Cortex of kidney (tissue), 1 donor: ENCODE results near the gene PSMB5.

Experiments used
- DNase-seq: peaks from one replicate; lab custom pipeline; 2025; lab: John Stamatoyannopoulos, UW

Gene PSMB5

DNA sequence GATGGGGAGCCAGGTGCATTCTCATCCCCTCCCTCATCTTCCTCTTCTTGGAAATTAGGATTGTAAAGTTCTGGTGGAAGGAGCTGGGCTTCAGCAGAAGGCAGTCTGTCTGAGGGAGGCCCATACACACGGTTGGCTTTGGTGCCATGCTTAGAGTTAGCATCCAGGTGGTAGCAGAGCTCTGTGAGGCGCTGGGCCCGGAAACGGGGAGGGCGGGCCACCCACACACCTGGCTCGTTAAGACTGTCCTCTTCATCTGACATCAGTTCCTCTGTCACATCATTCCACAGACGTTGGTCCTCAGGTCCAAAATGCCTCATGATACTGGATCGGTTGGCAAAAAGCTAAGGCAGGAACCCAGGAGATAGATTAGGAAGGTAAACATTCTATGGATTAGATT is 47.4 kb downstream of the PSMB5 start:
- no peak for DNase-seq

DNA sequence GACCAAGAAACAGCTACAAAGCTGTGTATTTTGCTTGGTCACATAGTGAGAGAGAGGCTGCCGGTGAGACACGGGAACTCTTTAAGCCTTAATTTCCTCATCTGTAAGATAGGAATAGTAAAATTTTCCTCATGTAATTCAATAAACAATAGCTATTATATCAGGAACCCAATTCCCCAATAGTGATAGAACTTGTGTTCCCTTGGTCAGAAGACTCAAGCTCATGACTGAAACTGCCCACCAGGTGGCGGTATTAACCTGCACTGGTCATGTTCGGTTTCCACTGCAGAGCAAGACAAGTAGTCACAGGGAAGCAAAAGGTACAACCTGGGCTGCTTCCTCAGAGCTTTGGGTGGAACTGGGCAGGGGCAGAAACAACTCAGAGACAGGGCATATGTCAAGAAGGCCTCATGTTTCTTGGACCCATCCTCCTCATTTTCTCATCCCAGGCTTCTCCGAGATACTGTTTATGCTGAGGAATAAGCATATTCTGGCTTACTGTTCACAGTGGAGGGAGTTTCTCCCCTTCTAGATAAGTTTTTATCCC is 48.1 kb downstream of the PSMB5 start:
- DNase-seq: no peak

DNA sequence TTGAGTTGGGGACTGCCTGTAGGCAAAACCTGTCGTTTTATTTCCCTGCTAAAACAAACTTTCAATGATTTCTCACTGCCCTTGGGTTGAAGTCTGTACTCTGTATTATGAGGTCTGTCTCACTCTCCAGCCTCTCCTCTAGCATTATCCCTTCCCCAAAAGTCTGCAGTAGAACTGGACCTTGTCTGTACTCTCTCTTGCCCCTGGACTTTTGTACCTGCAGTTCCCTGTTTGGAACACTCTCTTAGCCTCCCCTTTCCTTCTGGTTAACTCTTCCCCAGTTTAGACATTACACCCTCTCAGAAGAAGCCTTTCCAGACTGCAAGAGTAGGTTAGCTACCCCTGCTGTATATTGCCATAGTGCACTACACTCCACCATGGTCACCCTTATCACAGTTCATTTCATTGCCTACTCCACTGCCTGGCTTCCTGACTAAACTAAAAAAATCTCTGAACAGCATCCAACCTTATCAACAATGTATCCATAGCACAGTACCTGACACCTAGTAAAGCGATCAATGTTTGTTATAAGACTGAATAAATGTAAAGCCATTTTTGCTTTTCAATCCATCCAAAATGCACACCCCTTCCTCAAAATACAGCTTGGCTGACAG is 48.7 kb downstream of the PSMB5 start:
- DNase-seq: no peak

DNA sequence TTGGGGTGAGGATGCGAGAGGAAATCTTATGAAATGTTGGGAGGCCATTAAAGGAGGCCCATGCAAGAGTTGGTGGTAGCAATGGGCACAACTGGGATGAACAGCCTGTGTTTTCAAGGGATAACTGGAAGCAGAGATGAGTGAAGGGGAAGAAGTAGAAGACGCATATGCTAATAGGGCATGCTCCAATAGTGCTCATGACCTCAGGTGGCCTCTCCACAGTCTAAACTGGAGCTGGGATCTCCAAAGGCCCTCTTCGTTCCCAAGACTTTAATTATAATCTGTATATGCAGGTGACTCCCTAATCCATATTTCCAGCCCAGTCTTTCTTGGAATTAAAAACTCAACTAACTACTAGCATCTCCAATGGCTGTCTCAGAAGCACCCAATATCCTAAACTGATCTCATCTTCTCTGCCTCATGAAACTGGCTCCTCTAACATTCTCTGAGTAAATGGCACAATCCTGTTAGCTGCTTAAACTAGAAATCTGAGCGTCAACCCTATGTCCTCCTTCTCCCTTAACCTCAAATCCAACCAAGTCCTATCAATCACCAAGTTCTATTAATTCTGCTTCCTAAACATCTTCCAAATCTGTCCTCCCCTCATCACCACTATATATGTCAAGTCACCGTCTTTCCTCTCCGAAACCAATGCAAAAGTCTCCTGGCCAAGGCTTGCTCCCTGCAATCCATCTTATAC is 49.6 kb downstream of the PSMB5 start:
- DNase-seq: no peak

- no peak for DNase-seq
These were observed 52.0 kb downstream of the PSMB5 start, which contains the start of gene AJUBA for GRCh38 chr14:22982477-22983245. TSS of gene AJUBA (minus strand) at chr14:22982551. CDS start at chr14:22982266, 285 bp downstream.

DNA sequence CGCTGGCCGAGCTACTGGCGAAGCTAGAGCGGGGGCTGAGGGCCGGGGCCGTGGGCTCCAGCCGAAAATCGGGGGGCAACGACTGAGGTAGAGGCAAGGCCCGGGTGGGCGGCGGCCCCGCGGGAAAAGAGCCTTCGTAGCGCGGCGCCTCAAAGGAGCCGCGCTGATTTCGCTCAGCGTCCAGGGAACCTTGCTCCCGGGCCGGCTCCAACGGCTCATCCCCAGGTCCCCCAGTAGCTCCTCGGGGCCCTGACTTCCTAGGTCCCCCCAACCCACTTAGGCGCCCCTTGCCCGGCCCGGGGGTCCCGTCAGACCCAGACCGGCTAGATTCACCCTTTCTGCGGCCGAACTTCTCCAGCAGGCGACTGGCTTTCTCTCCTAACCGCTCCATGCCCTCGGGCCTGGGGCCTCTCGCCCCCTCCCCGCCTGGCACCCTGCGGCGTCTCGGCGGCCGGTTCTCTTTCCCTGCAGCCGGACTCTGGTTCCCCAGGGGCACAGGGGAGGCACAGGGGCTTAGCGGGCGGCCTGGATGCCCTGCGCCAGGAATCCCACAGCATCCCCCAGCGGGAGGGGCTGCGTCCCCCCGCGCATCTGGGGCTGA is 52.7 kb downstream of the PSMB5 start:
- no peak for DNase-seq

DNA sequence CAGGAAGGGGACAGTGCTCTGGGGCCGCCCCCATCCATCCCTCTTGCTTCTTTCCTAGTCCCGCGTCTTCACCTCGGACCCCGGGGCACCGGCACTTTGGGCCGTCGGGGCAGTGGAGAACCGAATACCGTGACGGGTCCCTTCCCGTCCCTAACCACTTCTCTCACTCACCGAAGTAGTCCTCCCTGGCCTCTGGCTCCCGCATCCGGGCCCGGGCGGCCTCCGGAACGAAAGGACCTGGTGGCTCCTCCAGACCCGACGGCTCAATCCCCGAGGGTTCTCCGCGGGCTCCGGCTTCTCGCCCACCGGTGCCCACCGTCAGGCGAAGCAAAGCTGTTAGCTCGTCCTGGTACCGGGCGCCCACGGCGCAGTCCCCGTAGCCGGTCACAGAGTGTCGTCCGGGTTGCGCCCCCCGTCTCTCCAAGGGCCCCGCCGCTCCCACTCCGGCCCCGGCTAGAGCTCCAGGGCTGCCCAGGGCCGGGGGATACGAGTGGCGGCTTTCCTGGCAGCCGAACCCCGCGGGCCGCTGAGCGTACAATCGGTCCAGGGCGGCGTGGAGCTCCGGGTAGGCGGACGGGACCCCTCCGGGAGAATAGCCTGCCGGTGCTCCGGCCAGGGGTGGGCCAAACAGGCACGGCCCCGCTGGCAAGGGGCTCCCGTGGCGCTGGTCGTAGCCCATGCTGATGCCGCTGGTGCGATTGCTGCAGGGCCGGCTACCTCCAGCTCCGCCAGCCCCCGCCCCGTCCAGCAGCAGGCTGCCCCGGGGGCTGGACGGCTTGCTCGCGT is 53.4 kb downstream of the PSMB5 start:
- no peak for DNase-seq

DNA sequence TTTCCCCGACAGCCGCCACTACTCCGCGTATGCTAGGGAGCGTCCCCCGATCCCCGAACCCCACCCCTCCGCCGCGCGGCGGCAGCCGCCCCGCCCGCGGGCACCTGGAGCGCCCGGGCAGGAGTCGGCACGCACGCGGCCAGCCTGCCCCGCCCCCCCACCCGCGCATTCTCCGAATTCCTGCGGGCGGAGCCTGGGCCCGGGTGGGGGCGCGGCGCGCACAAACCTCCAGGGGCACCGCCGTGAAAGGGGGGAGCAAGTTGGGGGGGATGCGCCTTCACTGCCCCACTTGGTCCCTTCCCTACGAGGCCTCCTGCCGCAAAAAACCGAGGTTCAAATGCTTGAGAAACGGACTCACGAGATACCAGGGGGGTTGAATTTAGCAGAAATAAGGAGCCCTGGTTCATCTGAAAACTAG is 54.0 kb downstream of the PSMB5 start:
- no peak for DNase-seq

- no peak for DNase-seq
These were observed 54.8 kb downstream of the PSMB5 start for GRCh38 chr14:22979748-22980392.

- DNase-seq: no peak
These were observed 55.6 kb downstream of the PSMB5 start for GRCh38 chr14:22978981-22979671.

DNA sequence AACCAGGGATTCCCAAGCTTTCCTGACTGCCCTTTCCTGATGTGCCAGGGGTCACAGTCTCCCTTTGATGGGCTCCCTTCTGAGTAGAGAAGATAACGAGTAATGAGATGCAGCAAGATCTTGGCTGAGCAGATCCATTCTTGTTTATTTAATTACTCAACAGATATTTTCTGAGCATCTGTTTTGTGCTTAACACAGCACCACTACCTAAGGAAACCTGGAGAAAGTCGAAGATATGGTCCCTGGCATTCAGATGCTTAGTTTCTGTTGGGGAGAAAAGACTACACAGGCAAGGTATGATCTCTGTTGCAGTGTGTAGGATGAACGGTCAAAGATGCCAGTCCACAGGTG is 56.2 kb downstream of the PSMB5 start:
- no peak for DNase-seq

DNA sequence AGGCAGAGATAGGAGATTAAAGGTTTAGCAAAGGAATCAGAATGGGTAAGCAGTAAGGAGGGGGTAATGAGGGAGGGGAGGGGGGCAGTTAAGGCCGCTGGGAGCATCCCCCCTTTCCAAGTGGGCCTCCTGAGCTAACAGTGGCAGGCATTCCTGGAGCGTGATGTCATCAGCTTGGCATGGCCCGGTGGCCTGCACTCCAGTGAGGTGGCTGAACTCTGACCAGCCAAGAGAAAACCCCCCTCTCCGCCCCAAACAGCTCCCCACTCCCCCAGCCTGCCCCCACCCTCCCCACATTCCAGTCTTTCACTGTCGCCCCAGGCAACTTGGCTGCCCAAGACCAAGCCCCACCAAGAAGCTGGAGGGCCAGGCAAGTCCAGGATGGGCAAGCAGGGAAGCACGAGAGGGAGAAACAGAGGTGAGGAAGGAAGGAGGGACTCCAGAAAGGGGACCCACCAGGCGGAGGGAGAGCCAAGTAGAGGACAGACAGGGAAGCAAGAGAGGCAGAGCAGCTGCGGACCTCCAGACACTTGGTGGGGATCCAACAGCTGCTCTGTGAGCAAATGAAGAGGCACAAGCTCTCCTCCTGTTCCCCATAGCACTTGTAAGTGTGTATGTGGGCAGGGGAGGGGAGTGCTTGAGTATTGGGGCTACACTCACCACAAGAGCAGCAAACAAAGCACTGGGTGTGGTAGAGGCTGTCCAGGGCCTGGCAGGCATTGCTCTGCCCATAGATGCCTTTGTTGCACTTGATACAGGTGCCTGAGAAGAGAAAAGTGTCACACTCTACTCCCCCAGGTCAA is 56.8 kb downstream of the PSMB5 start:
- no peak for DNase-seq

DNA sequence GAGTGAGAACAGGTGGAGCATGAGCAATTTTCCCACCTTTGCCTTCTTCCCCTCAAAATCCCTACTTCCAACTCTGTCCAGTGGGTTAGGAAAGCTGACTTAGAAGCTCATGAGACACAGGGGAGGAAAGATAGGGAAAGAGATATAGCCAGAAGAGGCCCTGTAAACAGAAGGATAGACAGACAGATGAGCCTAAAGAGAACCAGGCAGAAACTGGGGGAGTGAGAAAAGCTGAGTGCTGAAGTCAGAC is 57.3 kb downstream of the PSMB5 start:
- no peak for DNase-seq

GRCh38 chr14:22976620-22977433 is 57.9 kb downstream of the PSMB5 start:
- DNase-seq: no peak
